K562 (cell line): ENCODE results near the gene KLHL22. TPM values are rescaled to one million over a fixed set of nuclear protein-coding genes. Genes with fewer than 3 reads are reported as not detected.
A peak's percentile ranks its signal among the peaks of the same experiment; 100 is the strongest.

Source experiments
- ATAC-seq: fragments of 200-7000 bp; cut with Tn5 transposase; 3 replicates; pipeline ENCODE4 v1.9.1; 2020; ENCODE audit warnings: moderate library complexity
- BruUV-seq: library from RNA; stranded (reverse); fragments of 400-500 nt; replicated peaks from 2 replicates; lab custom pipeline; 2021; lab: Mats Ljungman, UMichigan
- CTCF ChIA-PET: fragments of 300-600 bp; formaldehyde crosslinking; extraction: SDS; loops from one replicate; lab custom pipeline; 2021; ENCODE audit warnings: low intra/inter-chr PET ratio; lab: Yijun Ruan, JAX
- POLR2A ChIA-PET: fragments of 300-600, 350-650 bp; sonication (Branson Sonifier 250); formaldehyde crosslinking; extraction: SDS; loops from one replicate; lab custom pipeline; 2021; ENCODE audit warnings: antibody characterized with exemption, inconsistent platforms; lab: Yijun Ruan, JAX
- DNase-seq, 4 experiments: peaks; one replicate each; pipeline versions ENCODE4 v3.0.0 to v3.0.0-alpha.2; 2011 to 2018; ENCODE audit warnings: low spot score in 3 of 4, mixed read lengths in 3 of 4; ENCODE audit errors: extremely low read depth in 1 of 4
- FAIRE-seq: peaks from 2 replicates; lab custom pipeline; 2011; peaks lifted over from hg19 to GRCh38; lab: Jason Lieb, UNC
- H2AFZ ChIP-seq: 2 replicates; pipeline ENCODE4 v1.6.0; 2011; ENCODE audit warnings: low read depth, low read length, control low read depth, inconsistent platforms
- H3K27ac ChIP-seq: fragments of 200-600 bp; 3 replicates; pipeline ENCODE4 v1.8.0; 2011; ENCODE audit warnings: low read depth, mild to moderate bottlenecking, control low read depth, inconsistent platforms, low read length, moderate library complexity, mixed read lengths; ENCODE audit errors: extremely low read depth
- H3K27me3 ChIP-seq, 2 experiments: fragments of 300-600 bp in 1 of 2; 2 replicates in 1 of 2; 3 replicates in 1 of 2; pipeline versions ENCODE4 v1.6.0 to v1.8.0; 2011; ENCODE audit warnings: inconsistent platforms in 2 of 2, low read length in 2 of 2, mild to moderate bottlenecking in 1 of 2, mixed read lengths in 1 of 2, moderate library complexity in 1 of 2; ENCODE audit not compliant: control insufficient read depth in 2 of 2, insufficient read depth in 2 of 2
- H3K36me3 ChIP-seq: fragments of 300-600 bp; 3 replicates; pipeline ENCODE4 v1.8.0; 2011; ENCODE audit warnings: mild to moderate bottlenecking, low read length, inconsistent platforms; ENCODE audit not compliant: control insufficient read depth, insufficient read depth
- H3K4me1 ChIP-seq, 2 experiments: fragments of 200-600 bp in 1 of 2; replicated peaks in 1 of 2; 2 replicates in 1 of 2; 3 replicates in 1 of 2; pipeline versions ENCODE4 v1.5.1 to v1.8.0; 2011; ENCODE audit warnings: inconsistent platforms in 2 of 2, low read length in 2 of 2, mild to moderate bottlenecking in 1 of 2, mixed read lengths in 1 of 2, moderate library complexity in 1 of 2; ENCODE audit not compliant: control insufficient read depth in 2 of 2, insufficient read depth in 2 of 2
- H3K4me2 ChIP-seq: 2 replicates; pipeline ENCODE4 v1.6.1; 2011; ENCODE audit warnings: low read length, control low read depth, inconsistent platforms, mixed read lengths; ENCODE audit not compliant: insufficient read depth
- H3K4me3 ChIP-seq: fragments of 200-600 bp; sonication (generic), shearing (Covaris generic); 2 replicates; pipeline ENCODE4 v1.5.1; 2016; ENCODE audit warnings: control low read depth, inconsistent platforms
- H3K79me2 ChIP-seq: fragments of 200-600 bp; 3 replicates; pipeline ENCODE4 v1.8.0; 2011; ENCODE audit warnings: low read length, inconsistent platforms; ENCODE audit not compliant: control insufficient read depth, insufficient read depth
- H3K9ac ChIP-seq, 2 experiments: 2 replicates each; pipeline versions ENCODE4 v1.6.0 to v1.6.1; 2011; ENCODE audit warnings: low read depth in 2 of 2, low read length in 2 of 2, control low read depth in 1 of 2, inconsistent platforms in 1 of 2, mild to moderate bottlenecking in 1 of 2, mixed read lengths in 1 of 2; ENCODE audit not compliant: insufficient read depth in 1 of 2
- H3K9me1 ChIP-seq: one replicate; pipeline ENCODE4 v1.6.0; 2011; ENCODE audit warnings: inconsistent platforms, mild to moderate bottlenecking, low read length, moderate library complexity; ENCODE audit not compliant: control insufficient read depth, insufficient read depth
- H3K9me3 ChIP-seq: replicated peaks from 2 replicates; pipeline ENCODE4 v1.5.1; 2011; ENCODE audit warnings: low read depth, low read length, inconsistent platforms; ENCODE audit not compliant: control insufficient read depth, insufficient read depth
- H4K20me1 ChIP-seq: replicated peaks from 2 replicates; pipeline ENCODE4 v1.6.1; 2011; ENCODE audit warnings: low read length, inconsistent platforms, mixed read lengths; ENCODE audit not compliant: control insufficient read depth, insufficient read depth
- ATF1 ChIP-seq, 2 experiments: fragments of 450-650 bp in 1 of 2; IDR thresholded peaks; 2 replicates each; pipeline ENCODE4 v1.6.1; 2016; ENCODE audit warnings: missing compliant biosample characterization in 1 of 2, missing genetic modification characterization in 1 of 2
- CBFA2T3 ChIP-seq: fragments of 450-650 bp; IDR thresholded peaks from 2 replicates; pipeline ENCODE4 v1.6.1; 2017
- CHCHD3 ChIP-seq: fragments of 250-450 bp; sonication (Bioruptor Pico); IDR thresholded peaks from 2 replicates; pipeline ENCODE4 v2.1.2; 2022; ENCODE audit warnings: mild to moderate bottlenecking
- PHTF2 ChIP-seq: fragments of 250-450 bp; sonication (Bioruptor Pico); IDR thresholded peaks from 2 replicates; pipeline ENCODE4 v1.5.0; 2021; ENCODE audit warnings: mild to moderate bottlenecking
- PTBP1 ChIP-seq: fragments of 200-400 bp; formaldehyde crosslinking; IDR thresholded peaks from 2 replicates; pipeline ENCODE4 v1.6.1; 2017; ENCODE audit warnings: low read depth, low read length
- ZNF121 ChIP-seq: sonication (generic); formaldehyde crosslinking; conservative IDR thresholded peaks from 2 replicates; pipeline ENCODE4 v1.8.0; 2022; ENCODE audit warnings: missing genetic modification reagents
- WGBS: fragments of 100-300 bp; shearing (Covaris generic); methylation state at CpG from one replicate; pipeline ENCODE4 v1.1.6; 2016; ENCODE audit warnings: low coverage, mixed read lengths; ENCODE audit not compliant: insufficient coverage; ENCODE audit errors: missing lambda C conversion rate; 5-methylcytosine and 5-hydroxymethylcytosine counted together
- in situ Hi-C: fragments of 300-500 bp; cut with MboI; formaldehyde crosslinking; loops from 4 replicates; pipeline ENCODE4 v1.15.0; 2018; ENCODE audit warnings: inconsistent platforms, mixed read lengths
- intact Hi-C: fragments of 100-400 bp; cut with micrococcal nuclease; formaldehyde crosslinking; loops from 2 replicates; pipeline ENCODE4 v1.14.2; 2022
- polyA plus RNA-seq, 8 experiments: library from polyadenylated mRNA; depleted of rRNA in 4 of 8; stranded (reverse) in 5 of 8; unstranded in 3 of 8; fragments of >200 nt; fragmentation: Nextera tagmentation in 2 of 8; fragmentation: Illumina TruSeq in 1 of 8; extraction: Ambion mirVana in 2 of 8; extraction: Trizol in 1 of 8; gene quantifications; 2 replicates each; pipeline versions ENCODE4 v1.2.1 to v1.2.3, GENCODE V29; 2011 to 2014; ENCODE audit warnings: inconsistent platforms in 1 of 8, missing spikeins in 1 of 8
- total RNA-seq, 7 experiments: library from RNA; depleted of rRNA in 6 of 7; stranded (reverse); fragments of >200 nt in 6 of 7; fragmentation: Illumina TruSeq in 2 of 7; extraction: Trizol in 2 of 7; gene quantifications; 2 replicates each; pipeline versions ENCODE4 v1.2.1 to v1.2.3, GENCODE V29; 2011 to 2021; ENCODE audit warnings: low replicate concordance in 1 of 7
- TF ChIP-seq, protein P1 (sequence below), 2 experiments: fragments of 250-450 bp in 1 of 2; fragments of 450-650 bp in 1 of 2; sonication (Bioruptor Pico) in 1 of 2; IDR thresholded peaks; 2 replicates each; pipeline versions ENCODE4 v1.6.1 to v1.8.0; 2016 to 2021; ENCODE audit warnings: mild to moderate bottlenecking in 2 of 2, moderate library complexity in 2 of 2, missing compliant biosample characterization in 1 of 2, missing genetic modification characterization in 1 of 2
- TF ChIP-seq, protein P2 (sequence below): fragments of 200-400 bp; formaldehyde crosslinking; IDR thresholded peaks from 2 replicates; pipeline ENCODE4 v1.6.1; 2017; ENCODE audit warnings: mild to moderate bottlenecking, low read depth, low read length, moderate library complexity
- TF ChIP-seq, protein P3 (sequence below): fragments of 450-650 bp; IDR thresholded peaks from 2 replicates; pipeline ENCODE4 v1.6.1; 2017; ENCODE audit warnings: mild to moderate bottlenecking, moderate library complexity
- TF ChIP-seq, protein P4 (sequence below): sonication (generic); formaldehyde crosslinking; IDR thresholded peaks from 2 replicates; pipeline ENCODE4 v1.8.1; 2023; ENCODE audit warnings: mild to moderate bottlenecking, missing genetic modification reagents

KLHL22 gene
- total and polyA plus RNA-seq, 9 of the 15 experiments (the other 6 are each of a cell fraction or from before 2014, with no cell fraction given), result 1.3 to 25.6 (median 15.2) TPM

DNA sequence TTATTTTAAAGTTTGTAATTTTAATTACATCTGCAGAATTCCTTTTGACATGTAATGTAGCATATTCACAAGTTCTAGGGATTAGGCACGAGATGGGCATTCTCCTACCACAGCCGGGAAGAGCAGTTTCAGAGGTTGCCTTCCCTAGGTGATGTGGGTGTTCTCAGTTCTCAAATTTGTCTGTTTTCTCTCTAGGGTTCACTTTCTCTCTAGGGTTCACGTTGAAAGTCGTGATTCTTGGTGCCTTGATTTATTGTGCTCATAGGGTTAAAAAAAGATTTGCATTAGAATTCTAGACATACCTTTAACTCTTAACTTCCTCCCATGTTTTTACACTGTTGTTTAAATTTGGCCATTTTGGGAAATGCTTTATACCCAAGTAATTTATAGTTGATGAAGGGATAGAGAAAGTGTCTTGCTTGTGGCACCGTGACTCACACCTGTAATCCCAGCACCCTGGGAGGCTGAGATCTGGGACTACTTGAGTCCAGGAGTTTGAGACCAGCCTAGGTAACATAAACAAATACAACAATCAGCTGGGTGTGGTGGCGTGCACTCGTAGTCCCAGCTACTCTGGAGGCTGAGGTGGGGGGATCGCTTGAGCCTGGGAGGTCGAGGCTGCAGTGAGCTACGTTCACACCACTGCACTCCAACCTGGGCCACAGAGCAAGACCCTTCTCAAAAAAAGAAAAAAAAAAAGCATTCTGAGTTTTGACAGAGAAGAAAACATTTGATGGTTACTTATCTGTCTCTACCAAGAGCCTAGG lies 15.4 kb upstream of the KLHL22 start:
- DNase-seq, result no peak
- intact Hi-C loops (no loop called here), in situ Hi-C loops (no loop called here)
- H3K4me1 ChIP-seq, result peaks cover 45 to 49% of the 10 kb centered on the region in 2 experiments
- no peak for ATAC-seq
- no peak overlapping the region for H3K4me3 ChIP-seq
- CTCF ChIA-PET, result interaction anchor here (0.6 to 0.7 kb wide), 2 partner anchors 51 to 986 kb away, joined by 3 to 4 read pairs; no protein-coding TSS in a partner anchor
- peaks cover 56% of the 10 kb centered on the region for H3K36me3 ChIP-seq
- peak overlapping the region; percentile 10; the same call in 1 of the 3 replicates for H3K27ac ChIP-seq
- peaks cover 85% of the 10 kb centered on the region for H3K79me2 ChIP-seq
- H3K27me3 ChIP-seq, result no peaks in the 10 kb centered on the region
- POLR2A ChIA-PET, result interaction anchor here (0.6 to 39.5 kb wide), 8 partner anchors 8 to 167 kb away, joined by 3 to 1693 read pairs (median 6); no protein-coding TSS in a partner anchor
- peak overlapping the region; percentile 27; the same call in 1 of the 2 replicates for H3K4me2 ChIP-seq
- H4K20me1 ChIP-seq, result peaks cover 61% of the 10 kb centered on the region
- H3K9me3 ChIP-seq, result no peaks in the 10 kb centered on the region
- no TSS peak for BruUV-seq
- H3K9me1 ChIP-seq, result peaks cover 24% of the 10 kb centered on the region
- 66% methylated on average over 10 of the region's 10 CpGs for WGBS
- FAIRE-seq, result no peak
- H2AFZ ChIP-seq, result no peak overlapping the region
- H3K9ac ChIP-seq, result peak overlapping the region in 1 of 2 experiments; percentile 54; a peak in 2 of 4 replicates
- TF ChIP-seq, protein P1, sequence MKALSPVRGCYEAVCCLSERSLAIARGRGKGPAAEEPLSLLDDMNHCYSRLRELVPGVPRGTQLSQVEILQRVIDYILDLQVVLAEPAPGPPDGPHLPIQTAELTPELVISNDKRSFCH (CRISPR knock-in tag; IDR thresholded peaks at IDR 0.05), result 0 out of 2 replicates have a peak, but pooled peaks have one; percentile 32
- TF ChIP-seq, protein P1 (tag; IDR thresholded peaks at IDR 0.05), result no peak
- TF ChIP-seq ATF1 (CRISPR knock-in tag; IDR thresholded peaks at IDR 0.05), result no peak
- no peak for TF ChIP-seq ATF1 (tag; IDR thresholded peaks at IDR 0.05)
- TF ChIP-seq, protein P2, sequence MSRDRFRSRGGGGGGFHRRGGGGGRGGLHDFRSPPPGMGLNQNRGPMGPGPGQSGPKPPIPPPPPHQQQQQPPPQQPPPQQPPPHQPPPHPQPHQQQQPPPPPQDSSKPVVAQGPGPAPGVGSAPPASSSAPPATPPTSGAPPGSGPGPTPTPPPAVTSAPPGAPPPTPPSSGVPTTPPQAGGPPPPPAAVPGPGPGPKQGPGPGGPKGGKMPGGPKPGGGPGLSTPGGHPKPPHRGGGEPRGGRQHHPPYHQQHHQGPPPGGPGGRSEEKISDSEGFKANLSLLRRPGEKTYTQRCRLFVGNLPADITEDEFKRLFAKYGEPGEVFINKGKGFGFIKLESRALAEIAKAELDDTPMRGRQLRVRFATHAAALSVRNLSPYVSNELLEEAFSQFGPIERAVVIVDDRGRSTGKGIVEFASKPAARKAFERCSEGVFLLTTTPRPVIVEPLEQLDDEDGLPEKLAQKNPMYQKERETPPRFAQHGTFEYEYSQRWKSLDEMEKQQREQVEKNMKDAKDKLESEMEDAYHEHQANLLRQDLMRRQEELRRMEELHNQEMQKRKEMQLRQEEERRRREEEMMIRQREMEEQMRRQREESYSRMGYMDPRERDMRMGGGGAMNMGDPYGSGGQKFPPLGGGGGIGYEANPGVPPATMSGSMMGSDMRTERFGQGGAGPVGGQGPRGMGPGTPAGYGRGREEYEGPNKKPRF, result no peak
- TF ChIP-seq PHTF2 (CRISPR knock-in tag), result peak; percentile 7; the same call in 1 of the 2 replicates
- TF ChIP-seq, protein P3, sequence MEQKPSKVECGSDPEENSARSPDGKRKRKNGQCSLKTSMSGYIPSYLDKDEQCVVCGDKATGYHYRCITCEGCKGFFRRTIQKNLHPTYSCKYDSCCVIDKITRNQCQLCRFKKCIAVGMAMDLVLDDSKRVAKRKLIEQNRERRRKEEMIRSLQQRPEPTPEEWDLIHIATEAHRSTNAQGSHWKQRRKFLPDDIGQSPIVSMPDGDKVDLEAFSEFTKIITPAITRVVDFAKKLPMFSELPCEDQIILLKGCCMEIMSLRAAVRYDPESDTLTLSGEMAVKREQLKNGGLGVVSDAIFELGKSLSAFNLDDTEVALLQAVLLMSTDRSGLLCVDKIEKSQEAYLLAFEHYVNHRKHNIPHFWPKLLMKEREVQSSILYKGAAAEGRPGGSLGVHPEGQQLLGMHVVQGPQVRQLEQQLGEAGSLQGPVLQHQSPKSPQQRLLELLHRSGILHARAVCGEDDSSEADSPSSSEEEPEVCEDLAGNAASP, result no peak
- no peak for TF ChIP-seq CBFA2T3
- TF ChIP-seq, protein P4, sequence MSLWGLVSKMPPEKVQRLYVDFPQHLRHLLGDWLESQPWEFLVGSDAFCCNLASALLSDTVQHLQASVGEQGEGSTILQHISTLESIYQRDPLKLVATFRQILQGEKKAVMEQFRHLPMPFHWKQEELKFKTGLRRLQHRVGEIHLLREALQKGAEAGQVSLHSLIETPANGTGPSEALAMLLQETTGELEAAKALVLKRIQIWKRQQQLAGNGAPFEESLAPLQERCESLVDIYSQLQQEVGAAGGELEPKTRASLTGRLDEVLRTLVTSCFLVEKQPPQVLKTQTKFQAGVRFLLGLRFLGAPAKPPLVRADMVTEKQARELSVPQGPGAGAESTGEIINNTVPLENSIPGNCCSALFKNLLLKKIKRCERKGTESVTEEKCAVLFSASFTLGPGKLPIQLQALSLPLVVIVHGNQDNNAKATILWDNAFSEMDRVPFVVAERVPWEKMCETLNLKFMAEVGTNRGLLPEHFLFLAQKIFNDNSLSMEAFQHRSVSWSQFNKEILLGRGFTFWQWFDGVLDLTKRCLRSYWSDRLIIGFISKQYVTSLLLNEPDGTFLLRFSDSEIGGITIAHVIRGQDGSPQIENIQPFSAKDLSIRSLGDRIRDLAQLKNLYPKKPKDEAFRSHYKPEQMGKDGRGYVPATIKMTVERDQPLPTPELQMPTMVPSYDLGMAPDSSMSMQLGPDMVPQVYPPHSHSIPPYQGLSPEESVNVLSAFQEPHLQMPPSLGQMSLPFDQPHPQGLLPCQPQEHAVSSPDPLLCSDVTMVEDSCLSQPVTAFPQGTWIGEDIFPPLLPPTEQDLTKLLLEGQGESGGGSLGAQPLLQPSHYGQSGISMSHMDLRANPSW (CRISPR knock-in tag), result peak; percentile 47; the same call in 1 of the 2 replicates
- TF ChIP-seq ZNF121 (CRISPR knock-in tag), result peak; percentile 99
- no peak for TF ChIP-seq CHCHD3 (CRISPR knock-in tag)
- TF ChIP-seq PTBP1, result 0 out of 2 replicates have a peak, but pooled peaks have one; percentile 21
